ENCODE data around the gene RAP1GAP2.

Gene RAP1GAP2

GRCh38 chr17:2900842-2901241, 104.6 kb downstream of the RAP1GAP2 start:
- DNase-seq (ENCODE audit: extremely low spot score) = no peak
- TF ChIP-seq FOXA1 (IDR thresholded peaks at IDR 0.05) (no peak), TARDBP (IDR thresholded peaks at IDR 0.05) (no peak), CTBP1 (IDR thresholded peaks at IDR 0.05; ENCODE audit: borderline replicate concordance) (no peak), LEF1 (IDR thresholded peaks at IDR 0.05; ENCODE audit: borderline replicate concordance) (no peak), NFRKB (IDR thresholded peaks at IDR 0.05) (no peak), SUZ12 (IDR thresholded peaks at IDR 0.05) (no peak), FOXK2 (IDR thresholded peaks at IDR 0.05) (no peak), ZNF384 (IDR thresholded peaks at IDR 0.05) (no peak), PKNOX1 (IDR thresholded peaks at IDR 0.05) (no peak), HDGF (IDR thresholded peaks at IDR 0.05; ENCODE audit: borderline replicate concordance) (no peak), ELF4 (IDR thresholded peaks at IDR 0.05) (no peak), L3MBTL2 (conservative IDR thresholded peaks at IDR 0.05) (no peak), FOXM1 (IDR thresholded peaks at IDR 0.05; ENCODE audit: borderline replicate concordance) (no peak), BHLHE40 (IDR thresholded peaks at IDR 0.05; ENCODE audit: borderline replicate concordance) (no peak), ARNT (IDR thresholded peaks at IDR 0.05) (no peak), SP1 (IDR thresholded peaks at IDR 0.05) (no peak)
- CTCF ChIA-PET = no interaction called here
- POLR2A ChIA-PET = no interaction called here

- CTCF ChIA-PET = interaction anchor here (0.6 kb wide), 1 partner anchor 58 kb away, joined by 3 read pairs; no protein-coding TSS in a partner anchor
- no peak for DNase-seq (ENCODE audit: extremely low spot score)
- POLR2A ChIA-PET = no interaction called here
- TF ChIP-seq SUZ12 (IDR thresholded peaks at IDR 0.05) (no peak), CTBP1 (IDR thresholded peaks at IDR 0.05; ENCODE audit: borderline replicate concordance) (no peak), ZNF384 (IDR thresholded peaks at IDR 0.05) (no peak)
Measured at GRCh38 chr17:2901582-2901981, 105.3 kb downstream of the RAP1GAP2 start.

- CTCF ChIA-PET = no interaction called here
- POLR2A ChIA-PET = no interaction called here
- no peak for TF ChIP-seq SP1 (IDR thresholded peaks at IDR 0.05)
- no peak for TF ChIP-seq FOXA1 (IDR thresholded peaks at IDR 0.05)
- TF ChIP-seq LEF1 (IDR thresholded peaks at IDR 0.05; ENCODE audit: borderline replicate concordance) = no peak
- TF ChIP-seq ZNF384 (IDR thresholded peaks at IDR 0.05) = no peak
- TF ChIP-seq BHLHE40 (IDR thresholded peaks at IDR 0.05; ENCODE audit: borderline replicate concordance) = no peak
- no peak for TF ChIP-seq CTBP1 (IDR thresholded peaks at IDR 0.05; ENCODE audit: borderline replicate concordance)
- DNase-seq (ENCODE audit: extremely low spot score) = no peak
Measured at GRCh38 chr17:2902546-2902945, 106.3 kb downstream of the RAP1GAP2 start.

- TF ChIP-seq TARDBP (IDR thresholded peaks at IDR 0.05) (no peak), PKNOX1 (IDR thresholded peaks at IDR 0.05) (no peak), FOXM1 (IDR thresholded peaks at IDR 0.05; ENCODE audit: borderline replicate concordance) (no peak)
- ChIA-PET POLR2A (no interaction called here), CTCF (no interaction called here)
- DNase-seq (ENCODE audit: extremely low spot score) = no peak
Measured at GRCh38 chr17:2903193-2903974, 107.1 kb downstream of the RAP1GAP2 start.

- TF ChIP-seq CTBP1 (IDR thresholded peaks at IDR 0.05; ENCODE audit: borderline replicate concordance) = no peak
- POLR2A ChIA-PET = no interaction called here
- DNase-seq (ENCODE audit: extremely low spot score) = no peak
- CTCF ChIA-PET = no interaction called here
Measured at GRCh38 chr17:2904135-2904534, 107.9 kb downstream of the RAP1GAP2 start.

- no peak for DNase-seq (ENCODE audit: extremely low spot score)
- ChIA-PET CTCF (no interaction called here), POLR2A (no interaction called here)
- TF ChIP-seq FOXK2 (IDR thresholded peaks at IDR 0.05) = no peak
- TF ChIP-seq SP1 (IDR thresholded peaks at IDR 0.05) = no peak
- TF ChIP-seq NFRKB (IDR thresholded peaks at IDR 0.05) = no peak
- TF ChIP-seq FOXA1 (IDR thresholded peaks at IDR 0.05) = no peak
- no peak for TF ChIP-seq L3MBTL2 (conservative IDR thresholded peaks at IDR 0.05)
- TF ChIP-seq FOXM1 (IDR thresholded peaks at IDR 0.05; ENCODE audit: borderline replicate concordance) = no peak
- no peak for TF ChIP-seq ZNF384 (IDR thresholded peaks at IDR 0.05)
- TF ChIP-seq SUZ12 (IDR thresholded peaks at IDR 0.05) = no peak
Measured at GRCh38 chr17:2905269-2905668, 109.0 kb downstream of the RAP1GAP2 start.

- POLR2A ChIA-PET = no interaction called here
- TF ChIP-seq ELF4 (IDR thresholded peaks at IDR 0.05) = no peak
- TF ChIP-seq FOXK2 (IDR thresholded peaks at IDR 0.05) = no peak
- TF ChIP-seq SUZ12 (IDR thresholded peaks at IDR 0.05) = no peak
- no peak for TF ChIP-seq L3MBTL2 (conservative IDR thresholded peaks at IDR 0.05)
- no peak for TF ChIP-seq LEF1 (IDR thresholded peaks at IDR 0.05; ENCODE audit: borderline replicate concordance)
- no peak for TF ChIP-seq SP1 (IDR thresholded peaks at IDR 0.05)
- no peak for TF ChIP-seq TARDBP (IDR thresholded peaks at IDR 0.05)
- no peak for TF ChIP-seq BHLHE40 (IDR thresholded peaks at IDR 0.05; ENCODE audit: borderline replicate concordance)
- TF ChIP-seq ARNT (IDR thresholded peaks at IDR 0.05) = no peak
- no peak for TF ChIP-seq HDGF (IDR thresholded peaks at IDR 0.05; ENCODE audit: borderline replicate concordance)
- TF ChIP-seq ZNF384 (IDR thresholded peaks at IDR 0.05) = no peak
- TF ChIP-seq NFRKB (IDR thresholded peaks at IDR 0.05) = no peak
- CTCF ChIA-PET = no interaction called here
- no peak for DNase-seq (ENCODE audit: extremely low spot score)
Measured at GRCh38 chr17:2905696-2906501, 109.7 kb downstream of the RAP1GAP2 start.

All from HEK293T (cell line).